ENCODE results near the gene DISC1.
"Not testable (repeated sequence)": the region's sequence is repeated elsewhere in the genome, so short reads cannot be mapped to it uniquely, and the experiment has no call there.

DISC1 gene

DNA sequence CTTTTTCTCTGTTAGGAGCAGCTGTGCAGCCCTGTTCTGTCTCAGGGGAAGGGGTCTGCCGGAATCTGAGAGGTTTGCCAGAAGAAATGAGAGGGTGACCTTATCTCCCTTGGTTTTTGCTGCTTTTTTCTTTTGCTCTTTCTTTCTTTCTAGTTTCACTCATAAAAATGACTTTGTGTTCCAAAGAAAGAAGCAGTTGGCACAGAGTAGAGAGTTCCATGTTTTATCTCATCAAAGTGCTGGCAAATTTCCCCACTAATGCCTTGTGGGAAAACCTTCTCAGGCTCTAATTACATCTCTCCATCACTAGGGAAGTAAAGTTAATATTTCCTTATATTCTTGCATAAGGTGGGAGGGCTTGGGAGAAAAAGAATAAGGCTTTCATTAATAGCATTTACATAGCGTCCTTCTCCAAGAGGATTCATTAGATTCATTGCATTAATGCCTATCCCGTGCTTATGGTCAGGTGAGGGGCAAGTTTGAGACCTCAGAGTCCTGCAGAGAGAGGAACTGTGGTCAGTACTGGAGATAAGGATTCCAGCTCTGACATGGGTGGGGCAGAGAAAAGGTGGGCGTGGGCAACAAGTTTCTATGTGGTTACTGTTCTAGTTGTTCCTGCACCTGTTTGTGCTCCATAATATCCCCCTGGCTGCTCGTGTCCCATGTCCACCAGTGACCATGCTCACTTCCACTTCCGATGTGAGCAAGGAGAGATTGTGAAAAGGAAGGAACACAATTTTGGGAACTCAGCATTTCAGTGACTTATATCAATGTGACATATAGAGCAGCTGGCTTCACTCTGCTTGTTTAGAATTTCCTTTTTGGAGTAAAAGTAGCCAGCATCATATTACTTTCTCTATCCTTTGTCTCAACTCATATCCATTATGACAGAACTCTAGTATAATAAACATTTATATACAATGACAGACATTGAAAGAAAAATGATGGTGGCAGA, 79.5 kb downstream of the DISC1 start:
- DNase-seq, result no peak

DNA sequence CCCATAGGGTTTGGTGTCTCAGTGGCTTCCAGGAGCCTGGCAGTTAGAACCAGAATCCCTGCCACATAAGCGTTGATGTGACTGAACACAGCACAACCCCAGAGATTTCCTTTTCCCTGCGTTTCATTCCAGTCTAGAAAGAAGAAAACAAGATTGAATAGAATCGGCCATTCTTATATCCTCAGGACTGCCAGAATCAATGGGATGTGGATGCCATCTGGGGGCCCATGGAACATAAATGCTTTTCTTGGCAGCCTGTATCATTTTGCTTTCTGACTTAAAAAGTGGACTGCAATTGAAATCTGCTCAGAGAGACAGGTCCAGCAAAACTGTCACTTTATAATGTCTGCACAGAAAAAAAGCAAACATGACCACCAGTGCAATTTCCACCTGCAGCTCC, 80.3 kb downstream of the DISC1 start:
- no peak for DNase-seq

DNA sequence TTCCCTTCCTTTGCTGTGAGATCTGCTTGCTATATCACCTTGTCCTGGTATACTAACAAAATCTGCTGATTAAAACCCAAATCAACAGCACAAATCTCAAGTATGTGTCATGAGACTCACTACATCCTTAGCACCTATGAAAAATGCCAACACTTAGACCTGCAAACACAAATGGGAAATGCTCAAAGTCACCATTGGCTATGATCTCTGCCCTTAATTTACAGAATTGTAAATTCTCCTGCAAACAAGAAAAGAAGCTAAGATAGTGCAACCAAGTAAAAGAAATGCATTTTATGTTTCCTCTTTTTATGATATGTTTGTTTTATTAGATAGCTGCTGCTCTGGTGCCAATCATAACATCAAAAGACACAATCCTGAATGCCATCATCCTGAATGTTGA, 80.8 kb downstream of the DISC1 start:
- no peak for DNase-seq

DNA sequence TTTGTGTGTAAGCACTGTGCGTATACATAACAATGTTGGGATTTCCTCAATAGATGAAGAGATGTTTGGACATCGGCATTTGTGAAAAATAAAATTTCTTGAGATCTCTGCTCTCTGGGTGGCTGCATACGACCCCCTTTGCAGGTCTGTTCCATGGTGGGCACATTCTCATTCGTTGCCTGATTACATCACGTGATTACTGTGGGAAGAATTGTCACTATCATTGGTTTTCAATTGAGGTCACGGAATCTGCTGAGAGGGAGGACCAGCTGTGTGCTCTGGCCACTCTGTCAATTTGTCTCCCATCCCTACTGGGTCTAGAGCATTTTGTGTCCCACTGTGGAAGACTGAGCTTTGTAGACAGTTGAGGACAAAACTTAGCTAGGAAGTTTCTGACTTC, 81.8 kb downstream of the DISC1 start:
- DNase-seq, result no peak

DNA sequence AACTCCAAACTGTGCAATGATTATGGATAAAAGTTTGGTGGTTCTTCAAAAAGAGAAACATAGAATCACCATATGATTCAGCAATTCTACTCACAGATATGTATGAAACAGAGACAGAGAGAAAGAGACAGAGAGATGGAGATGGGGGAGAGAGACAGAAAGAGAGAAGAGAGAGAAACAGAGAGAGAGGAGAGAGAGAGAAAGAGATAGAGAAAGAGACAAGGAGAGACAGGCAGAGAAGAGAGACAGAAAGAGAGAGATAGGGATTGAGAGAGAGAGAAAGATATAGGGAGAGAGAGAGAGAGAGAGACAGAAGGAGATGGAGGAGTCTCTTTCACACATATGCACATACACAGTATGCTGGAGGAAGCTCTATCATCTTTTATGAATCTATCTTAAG, 87.8 kb downstream of the DISC1 start:
- no peak for DNase-seq

DNA sequence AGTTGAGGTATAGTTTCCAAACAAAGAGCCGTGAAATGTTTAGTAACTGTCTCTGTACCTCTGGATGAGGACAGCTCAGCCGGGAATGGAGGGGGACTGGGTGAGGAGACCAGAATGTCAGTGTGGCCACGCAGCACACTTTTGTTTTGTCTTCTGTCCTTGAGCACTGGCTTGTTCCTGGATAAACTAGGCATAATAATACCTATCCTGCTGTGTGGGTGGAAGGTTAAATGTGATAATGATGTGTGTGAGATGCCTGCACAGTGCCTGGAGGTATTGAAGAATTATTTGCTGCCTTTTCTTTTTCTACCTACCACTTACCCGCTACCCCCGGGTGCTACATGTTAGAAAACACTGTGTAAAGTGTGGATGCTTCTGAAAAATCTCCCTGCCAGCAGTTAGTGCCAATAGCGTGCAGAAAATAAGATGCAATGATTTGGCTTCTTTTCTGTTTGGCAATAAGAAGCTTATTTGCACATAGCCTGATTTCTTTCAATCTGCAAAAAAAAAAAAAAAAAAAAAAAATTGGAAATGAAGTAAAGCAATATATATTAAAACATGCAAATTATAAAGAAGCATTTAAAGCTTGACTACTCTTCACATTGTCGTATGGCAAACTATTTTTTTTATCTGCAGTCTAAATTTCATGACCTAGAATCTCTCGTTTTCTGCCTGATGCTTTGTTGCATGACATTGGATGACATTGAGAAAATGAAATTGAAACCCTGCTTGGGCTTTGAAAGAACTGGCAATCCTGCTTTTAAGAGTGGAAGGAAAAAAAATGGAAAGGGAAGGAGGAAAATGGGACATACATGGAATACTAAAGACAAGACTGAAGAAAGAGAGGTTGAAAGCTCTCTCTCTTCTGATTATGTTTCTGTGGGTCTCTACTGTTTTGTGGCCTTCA, 89.5 kb downstream of the DISC1 start:
- DNase-seq, result no peak

DNA sequence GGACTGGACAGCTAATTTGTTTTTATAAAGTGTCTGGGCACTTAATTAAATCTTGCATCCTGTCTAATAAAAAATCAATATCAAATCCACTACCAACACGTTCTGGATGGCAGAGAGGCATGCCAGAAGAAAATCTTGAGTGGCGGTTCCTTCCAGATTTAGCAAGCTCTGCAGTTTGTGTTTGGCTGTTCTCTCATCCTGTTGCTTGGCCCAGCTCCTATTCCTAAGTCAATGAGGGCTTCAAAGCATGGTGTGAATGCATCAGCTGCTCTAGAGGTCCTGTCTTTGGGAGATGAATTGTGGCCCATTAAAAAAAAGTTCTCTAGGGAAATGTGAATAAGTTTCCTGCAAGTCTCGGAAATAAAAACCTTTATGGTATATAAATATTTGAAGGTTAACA, 90.3 kb downstream of the DISC1 start:
- no peak for DNase-seq

DNA sequence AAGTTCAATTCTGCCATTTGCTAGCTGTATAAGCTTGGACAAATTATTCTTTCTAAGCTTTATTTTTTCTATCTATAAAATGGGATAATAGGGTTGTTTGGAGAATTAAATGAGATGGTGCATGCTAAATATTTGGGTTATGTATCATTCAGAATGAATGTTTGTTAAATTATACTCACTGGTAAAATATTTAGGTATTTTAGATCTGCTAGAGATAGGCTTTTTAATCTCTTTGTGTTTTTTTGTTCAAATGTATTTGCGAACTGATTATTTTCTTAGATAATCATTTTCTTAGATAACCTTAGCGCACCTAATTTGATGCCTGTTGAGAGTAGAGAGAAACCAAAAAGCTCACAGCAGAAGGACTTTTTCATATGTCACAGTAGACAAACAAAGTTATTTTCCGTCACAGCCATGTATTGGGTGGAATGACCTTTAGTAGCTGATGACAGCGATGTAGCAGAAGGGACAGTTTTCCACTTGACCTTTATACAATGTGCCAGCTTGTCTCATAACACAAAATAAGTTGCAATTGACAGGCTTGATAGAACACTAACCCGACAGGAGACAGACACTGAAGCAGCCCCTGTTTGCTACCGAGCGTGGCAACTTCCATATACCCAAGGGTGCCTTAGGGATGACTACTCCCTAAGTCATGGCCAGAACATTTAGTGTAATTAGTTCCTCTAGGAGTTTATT, 93.0 kb downstream of the DISC1 start:
- DNase-seq, result no peak

DNA sequence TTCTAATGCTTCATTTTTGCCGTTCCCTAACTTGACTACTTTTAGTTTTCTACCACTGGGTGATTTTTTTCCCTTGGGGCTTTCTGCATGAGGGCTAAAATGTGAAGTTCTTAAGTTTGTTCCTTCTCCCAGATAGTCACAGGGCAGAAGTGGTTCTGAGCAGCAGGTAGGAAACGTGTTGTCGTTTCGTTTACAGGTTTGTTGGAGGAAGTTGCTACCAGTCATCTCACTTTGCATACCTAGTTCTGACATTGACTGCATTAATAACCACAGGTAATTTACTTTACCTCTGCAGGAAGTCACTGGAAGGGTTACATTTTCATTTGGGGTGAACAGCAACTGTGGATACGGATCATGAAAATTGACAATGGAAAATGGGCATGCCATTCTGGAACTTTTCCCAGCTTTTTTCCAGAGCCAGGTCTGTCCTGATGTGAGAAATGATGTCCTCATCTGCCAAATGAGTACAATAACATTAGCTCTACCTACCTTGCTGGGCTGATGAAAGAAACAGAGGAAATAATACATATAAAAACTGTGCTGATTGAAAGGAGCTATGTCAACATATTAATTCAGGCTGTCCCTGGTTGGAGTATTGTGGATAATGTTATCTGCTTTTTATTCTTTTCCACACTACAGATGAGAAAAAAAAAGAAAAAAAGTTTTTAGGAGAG, 94.2 kb downstream of the DISC1 start:
- no peak for DNase-seq

DNA sequence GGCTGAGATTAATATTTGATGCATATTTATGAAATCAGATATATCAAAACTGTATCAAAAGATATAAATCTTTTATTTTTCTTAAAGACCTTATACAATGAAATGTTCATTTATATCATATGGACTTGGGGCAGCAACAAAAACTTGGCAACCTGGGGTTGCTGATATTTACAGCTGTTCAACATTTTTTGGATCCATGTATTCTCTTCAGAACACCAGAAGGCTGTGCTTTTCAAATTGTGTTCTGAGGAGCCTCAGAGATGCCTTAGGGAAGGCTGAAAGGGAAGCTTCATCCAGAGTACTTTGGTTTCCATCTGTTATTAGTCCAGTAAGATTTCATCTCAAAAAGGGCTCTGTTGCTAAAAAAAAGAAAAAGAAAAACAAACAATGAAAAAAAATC, 94.8 kb downstream of the DISC1 start:
- DNase-seq, result no peak

DNA sequence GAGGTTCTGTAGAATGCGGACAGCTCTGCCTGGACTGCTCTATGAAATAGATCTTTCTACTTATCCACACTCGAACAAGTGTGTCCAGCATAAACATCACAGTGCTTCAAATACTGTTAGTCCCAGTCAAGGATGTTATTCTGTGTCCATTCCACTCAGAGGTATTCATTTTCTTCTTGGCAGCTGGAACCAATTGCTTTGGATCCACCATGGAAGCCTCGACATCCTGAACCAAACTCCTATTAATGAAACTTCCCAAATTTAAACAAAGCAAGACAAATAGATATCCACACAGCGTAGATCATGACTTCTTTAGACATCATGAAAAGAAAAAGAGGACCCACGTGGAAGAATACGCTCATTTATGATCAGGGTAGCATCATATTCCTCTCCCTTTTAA, 95.8 kb downstream of the DISC1 start:
- DNase-seq, result no peak

DNA sequence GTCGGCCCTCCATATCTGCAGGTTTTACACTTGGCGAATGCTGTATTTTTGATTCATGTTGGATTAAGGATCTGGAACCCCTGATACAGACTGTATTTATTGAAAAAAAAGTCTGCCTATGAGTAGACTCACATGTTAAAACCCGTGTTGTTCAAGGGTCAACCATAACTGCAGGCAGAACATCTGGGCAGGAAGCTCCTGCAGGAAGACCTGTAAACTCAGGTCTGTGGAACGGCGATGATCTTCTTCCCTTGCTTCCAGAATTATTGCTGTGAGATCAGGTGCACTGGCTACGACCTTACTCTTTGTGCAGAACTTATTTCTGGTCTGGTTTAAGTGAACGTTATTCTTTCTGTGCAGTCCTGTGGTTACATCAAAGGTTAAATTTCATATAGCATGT, 96.6 kb downstream of the DISC1 start:
- DNase-seq, result no peak

DNA sequence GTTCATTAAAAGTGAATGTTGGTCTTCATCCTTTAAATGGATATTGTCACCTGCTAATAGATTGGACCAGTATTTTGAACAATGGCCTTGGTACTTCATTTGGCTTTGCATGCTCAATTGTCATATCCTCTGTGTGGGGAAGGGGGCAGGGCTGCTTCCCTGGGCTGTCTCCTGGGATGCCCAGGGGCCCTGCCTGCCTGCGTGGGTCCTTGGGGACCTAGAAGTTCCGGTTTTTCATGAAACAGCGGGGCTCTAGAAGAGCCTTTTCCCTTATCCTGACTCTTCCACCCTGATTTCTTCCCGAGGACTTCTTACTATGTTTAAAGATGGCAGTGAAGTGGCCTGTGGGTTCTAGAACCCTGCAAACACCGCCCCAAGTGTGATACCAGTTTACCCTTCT, 97.5 kb downstream of the DISC1 start:
- no peak for DNase-seq

DNA sequence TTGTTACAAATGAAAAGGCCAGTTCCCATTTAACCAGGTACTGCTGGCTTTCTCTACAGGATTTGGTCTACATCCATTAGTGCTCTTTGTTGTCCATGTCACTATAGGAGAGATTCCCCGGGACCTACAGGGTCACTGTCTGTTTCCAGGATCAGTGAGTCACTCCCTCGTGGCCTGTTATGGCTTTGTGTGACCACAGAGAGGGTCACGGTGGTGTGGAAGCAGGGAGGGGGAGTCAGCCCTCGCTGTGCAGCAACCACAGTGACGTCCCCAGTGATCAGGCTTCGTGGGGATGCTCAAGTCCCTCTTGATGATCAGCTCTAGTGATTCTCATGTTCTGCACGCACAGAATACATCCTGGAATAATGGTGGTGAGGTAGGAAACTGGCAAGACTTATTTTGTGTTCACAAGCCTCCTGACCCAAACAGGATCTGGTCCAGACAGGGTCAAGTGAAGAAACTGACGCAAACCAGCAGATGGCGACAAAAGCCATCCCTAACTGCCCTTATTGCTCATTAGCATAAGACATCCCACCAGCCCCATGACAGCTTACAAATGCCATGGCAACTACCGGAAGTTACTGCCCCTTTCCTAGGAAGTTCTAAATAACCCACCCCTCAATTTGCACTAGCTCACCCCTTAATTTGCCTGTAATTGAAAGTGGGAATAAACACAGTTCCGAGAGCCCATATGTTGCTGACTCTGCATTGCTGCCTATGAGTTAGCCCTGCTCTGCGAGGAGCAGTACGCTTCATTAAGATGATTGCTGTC, 98.5 kb downstream of the DISC1 start:
- DNase-seq, result peak; percentile 24

DNA sequence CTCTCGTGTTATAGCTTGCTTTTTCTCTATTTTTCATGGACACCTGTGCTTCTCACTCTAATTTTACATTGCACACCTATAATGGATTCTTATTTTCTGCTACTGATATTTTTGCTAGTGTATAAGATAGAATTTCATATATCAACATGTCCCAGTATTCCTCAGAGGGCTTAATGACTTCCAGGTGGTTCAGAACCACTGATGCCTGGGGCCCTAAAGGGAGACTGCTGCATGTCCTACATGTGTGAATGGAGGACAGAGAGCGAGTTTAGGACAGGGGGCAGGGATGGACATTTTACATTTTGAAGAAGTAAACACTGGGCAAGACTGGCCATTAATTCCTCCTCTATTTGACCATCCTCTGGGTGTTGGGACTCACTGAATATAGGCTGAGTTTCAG, 100.6 kb downstream of the DISC1 start:
- DNase-seq, result no peak

DNA sequence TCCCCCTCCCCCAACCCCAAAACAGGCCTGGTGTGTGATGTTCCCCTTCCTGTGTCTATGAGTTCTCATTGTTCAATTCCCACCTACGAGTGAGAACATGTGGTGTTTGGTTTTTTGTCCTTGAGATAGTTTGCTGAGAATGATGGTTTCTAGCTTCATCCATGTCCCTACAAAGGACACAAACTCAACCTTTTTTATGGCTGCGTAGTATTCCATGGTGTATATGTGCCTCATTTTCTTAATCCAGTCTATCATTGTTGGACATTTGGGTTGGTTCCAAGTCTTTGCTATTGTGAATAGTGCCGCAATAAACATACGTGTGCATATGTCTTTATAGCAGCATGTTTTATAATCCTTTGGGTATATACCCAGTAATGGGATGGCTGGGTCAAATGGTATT, 102.4 kb downstream of the DISC1 start:
- DNase-seq, result not testable (repeated sequence)

DNA sequence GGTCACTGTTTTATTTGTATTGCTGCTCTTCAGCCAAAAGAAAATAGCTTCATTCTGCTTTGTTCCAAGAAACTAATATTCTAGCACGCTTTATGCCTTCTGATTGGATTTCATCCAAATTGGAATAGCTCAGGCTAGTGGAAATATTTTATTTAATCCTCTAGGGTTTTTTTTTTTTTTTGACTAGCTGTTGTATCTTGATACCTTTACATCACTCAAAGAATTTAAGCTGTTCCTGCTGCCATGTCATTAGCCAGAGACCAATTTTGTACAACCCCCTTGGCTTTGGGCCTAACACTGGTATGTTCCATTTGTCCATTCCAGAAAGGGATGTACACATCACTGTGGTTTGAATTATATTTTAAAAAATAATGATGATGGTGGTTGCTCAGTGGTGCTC, 103.0 kb downstream of the DISC1 start:
- DNase-seq, result no peak

DNA sequence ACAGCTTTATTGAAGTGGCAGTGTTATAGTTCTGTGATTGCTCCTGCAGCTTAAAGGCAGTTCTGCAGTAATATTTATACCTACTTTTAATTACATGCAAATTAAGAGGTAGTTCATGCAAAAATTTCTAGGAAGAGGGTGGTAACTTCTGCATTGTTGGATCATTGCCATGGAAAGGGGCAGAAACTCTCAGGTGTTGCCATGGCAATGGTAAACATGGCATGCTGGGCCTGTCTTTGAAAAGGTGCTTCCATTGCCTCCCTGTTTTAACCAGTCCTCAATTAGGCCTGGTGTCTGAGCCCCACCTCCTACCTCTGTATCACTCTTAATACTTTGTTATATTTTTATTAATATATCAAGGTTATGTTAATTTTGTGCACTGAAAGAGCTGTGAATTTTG, 104.7 kb downstream of the DISC1 start:
- peak; percentile 86 for DNase-seq

DNA sequence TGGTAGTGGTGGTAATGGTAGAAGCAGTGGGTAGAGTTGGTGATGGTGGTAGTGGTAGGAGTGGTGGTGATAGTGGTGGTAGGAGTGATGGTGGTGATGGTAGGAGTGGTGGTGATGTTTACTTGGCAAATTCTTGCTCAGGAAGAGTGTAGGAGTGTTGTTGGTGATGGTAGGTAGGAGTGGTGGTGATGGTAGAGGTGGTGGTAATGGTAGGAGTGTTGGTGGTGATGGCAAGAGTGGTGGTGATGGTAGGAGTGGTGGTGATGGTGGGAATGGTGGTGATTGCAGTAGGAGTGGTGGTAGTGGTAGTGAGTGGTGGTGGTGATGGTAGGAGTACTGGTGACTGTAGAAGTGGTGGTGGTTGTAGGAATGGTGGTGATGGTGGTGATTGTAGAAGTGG, 106.5 kb downstream of the DISC1 start:
- no peak for DNase-seq

DNA sequence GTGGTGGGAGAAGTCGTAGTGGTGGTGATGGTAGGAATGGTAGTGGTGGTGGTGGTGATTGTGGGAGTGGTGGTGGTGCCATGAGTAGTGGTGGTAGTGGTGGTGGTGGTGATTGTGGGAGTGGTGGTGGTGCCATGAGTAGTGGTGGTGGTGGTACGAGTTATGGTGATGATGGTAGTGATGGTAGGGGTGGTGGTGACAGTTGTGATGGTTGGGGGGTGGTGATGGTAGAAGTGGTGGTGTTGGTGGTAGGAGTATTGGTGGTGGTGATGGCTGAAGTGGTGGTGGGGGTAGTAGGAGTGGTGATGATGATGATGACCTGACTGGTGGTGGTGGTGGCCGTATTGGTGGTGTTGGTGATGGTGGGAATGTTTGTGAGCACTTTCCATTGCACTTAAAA, 107.1 kb downstream of the DISC1 start:
- DNase-seq, result no peak

DNA sequence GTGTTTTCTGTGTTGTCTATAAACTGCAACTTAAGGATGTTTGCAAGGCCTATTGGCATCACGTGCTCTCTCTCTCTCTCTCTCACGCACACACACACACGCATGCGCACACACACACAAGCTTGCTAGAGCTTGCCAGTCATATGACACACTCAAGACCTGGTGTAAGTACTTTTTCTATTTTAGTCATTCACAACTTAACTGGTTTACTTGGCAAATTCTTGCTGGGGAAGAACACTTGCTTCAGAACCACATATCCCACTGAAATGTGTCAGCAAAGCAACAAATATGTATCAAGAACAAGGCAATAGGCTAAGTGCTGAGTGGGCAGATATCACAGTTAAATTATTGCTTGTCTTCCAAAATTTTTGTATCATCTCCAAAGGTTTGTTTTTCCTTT, 107.8 kb downstream of the DISC1 start:
- no peak for DNase-seq

DNA sequence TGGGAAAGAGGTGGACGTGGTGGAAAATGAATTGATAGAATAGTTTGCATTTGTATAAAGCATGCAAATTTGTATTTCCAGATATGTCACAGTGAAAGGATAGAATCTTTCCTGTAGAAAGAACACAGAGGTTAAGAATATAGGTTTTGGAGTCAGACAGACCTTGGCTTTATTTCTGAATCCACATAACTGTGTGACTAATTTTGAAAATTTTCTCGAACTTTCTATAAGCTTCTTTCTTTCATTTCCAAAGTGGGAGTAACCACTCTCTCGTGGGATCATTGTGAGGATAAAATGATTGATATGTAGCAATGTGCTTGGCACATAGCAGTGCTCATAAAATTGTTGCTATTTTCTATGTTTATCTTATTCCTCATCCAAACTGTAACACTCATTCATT, 108.8 kb downstream of the DISC1 start:
- no peak for DNase-seq

All from NCI-H1048 (cell line).